HUDEP-2 (cell line): ENCODE data around the gene TJP2.

Source experiments
- DNase-seq, 76 experiments: peaks; one replicate each; lab custom pipeline; 2025; ENCODE audit not compliant: unreplicated experiment in 76 of 76; lab: John Stamatoyannopoulos, UW

The TJP2 gene

DNA sequence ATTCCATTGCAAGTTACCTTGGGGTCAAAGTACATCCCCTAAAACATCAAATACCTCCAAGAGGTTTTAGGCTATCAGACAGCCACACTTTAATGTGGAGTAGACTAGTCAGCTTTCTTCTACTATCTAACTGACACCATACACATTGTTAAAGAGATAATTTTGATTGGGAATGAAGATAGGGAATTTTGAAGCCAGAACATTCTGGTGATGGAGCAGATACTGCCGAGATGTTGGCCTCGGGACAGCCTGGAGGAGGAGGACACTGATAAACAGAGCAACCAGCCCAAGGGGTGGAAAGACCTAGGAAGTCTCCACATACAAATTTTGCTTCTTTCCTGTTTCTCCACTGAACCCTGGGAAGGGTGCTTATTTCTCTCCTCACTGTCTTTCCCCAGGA lies 14.9 kb downstream of the TJP2 start:
- DNase-seq: peak in 66 of 76 experiments; percentile 12 to 91 (median 54)

- DNase-seq: no peak
These were observed 16.2 kb downstream of the TJP2 start for GRCh38 chr9:69190086-69190862.

DNA sequence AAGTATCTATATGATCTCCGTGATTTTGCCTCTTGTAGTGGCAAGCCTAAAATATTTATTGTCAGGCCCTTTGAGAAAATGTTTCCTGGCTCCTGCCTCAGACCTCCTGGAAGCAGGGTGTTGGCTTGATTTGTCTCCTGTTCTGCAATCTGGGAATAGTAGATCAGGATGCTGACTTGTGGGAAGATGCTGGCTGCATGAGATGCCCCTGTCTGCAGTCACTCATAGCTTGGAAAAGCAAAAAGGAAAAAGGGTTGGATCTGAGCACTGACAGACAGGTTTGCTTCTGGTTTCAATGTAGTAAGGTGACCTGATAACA lies 16.7 kb downstream of the TJP2 start:
- DNase-seq: no peak

DNA sequence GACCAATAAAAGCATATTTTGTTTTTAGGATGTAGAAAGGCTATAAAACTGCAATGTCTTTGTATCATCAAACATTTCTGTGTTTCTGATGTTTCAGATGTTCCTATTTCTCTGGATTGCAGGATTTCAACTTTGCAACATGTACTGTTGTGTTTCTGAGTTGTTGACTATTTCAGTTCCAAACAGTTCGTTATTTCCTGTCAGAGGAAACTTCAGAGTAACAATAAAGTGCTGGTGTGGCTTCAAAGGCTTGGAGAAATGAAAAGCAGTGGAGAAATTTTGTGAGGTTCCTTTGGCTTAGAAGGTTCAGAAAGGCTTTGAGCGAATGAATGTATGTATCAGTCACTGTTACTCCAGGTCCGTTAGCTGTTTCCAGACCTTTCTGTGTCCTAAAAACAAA lies 17.2 kb downstream of the TJP2 start:
- no peak for DNase-seq

DNA sequence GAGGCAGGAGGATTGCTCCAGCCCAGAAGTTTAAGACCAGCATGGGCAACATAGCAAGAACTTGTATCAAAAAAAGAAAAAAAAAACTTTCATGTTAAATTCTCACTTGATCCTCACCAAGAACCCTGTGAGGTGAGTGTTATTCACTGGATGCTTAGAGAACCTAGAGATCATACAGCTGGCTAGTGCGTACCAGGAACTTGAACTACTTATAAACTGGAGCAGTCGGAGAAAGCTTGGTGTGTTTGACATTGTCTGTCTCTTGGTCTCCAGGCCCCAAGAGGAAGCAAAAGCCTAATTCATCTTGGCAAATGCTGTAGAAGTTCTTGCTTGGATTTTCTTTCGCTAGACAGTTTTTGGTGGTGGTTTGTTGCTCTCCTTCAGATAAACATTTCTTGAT lies 18.1 kb downstream of the TJP2 start:
- DNase-seq: no peak

DNA sequence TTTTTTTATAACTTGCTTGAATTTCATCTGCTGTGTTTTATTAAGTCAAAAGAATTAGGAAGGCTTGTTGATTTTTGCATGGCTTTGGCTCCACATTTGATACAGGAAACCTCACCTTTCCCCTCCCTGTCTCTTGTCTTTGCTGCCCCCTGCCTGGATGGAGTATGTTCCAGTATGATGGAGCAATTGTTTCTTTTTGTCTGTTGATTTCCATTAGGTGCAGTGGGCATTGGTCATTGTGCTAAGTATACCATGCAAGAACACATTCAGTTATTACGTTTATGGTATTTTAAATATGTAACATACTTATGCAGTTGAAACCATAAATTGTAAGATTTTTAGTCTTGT lies 19.6 kb downstream of the TJP2 start:
- peak in 14 of 76 experiments; percentile 7 to 41 (median 18) for DNase-seq

DNA sequence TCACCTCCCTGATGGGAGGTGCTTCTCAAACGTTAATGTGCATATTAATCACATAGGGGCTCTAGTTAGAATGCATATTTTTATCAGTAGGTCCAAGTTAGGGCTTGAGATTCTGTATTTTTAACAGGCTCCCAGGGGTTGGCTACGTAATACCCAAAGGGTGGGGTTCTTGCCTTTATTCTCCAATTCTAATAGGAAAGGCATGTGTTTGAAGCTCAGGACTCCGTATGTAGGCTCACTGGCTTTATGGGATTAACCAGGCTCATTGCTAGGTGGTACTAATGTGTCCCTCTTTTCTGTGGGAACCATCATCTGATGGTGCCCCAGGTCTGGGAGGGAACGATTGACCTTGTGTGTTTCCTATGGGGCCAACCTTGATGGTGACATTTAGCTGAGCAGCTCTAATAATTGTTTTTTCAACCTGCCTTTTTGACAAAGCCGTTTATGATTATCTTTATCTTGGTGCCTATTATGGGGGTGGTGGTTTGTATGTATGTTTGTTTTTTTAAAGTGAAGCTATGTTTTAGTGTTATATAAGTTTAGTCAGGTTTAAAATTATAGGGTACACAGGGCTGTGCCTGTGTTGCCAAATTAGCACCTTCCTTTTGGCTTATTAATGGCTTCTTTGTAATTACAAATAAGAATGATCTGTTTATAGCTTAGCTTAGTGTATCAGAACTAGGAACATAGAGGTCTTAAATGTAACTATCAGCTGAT lies 20.8 kb downstream of the TJP2 start:
- DNase-seq: no peak

GRCh38 chr9:69195668-69196067 lies 21.6 kb downstream of the TJP2 start:
- no peak for DNase-seq

- no peak for DNase-seq
These were observed 23.6 kb downstream of the TJP2 start for GRCh38 chr9:69197687-69198086.

DNA sequence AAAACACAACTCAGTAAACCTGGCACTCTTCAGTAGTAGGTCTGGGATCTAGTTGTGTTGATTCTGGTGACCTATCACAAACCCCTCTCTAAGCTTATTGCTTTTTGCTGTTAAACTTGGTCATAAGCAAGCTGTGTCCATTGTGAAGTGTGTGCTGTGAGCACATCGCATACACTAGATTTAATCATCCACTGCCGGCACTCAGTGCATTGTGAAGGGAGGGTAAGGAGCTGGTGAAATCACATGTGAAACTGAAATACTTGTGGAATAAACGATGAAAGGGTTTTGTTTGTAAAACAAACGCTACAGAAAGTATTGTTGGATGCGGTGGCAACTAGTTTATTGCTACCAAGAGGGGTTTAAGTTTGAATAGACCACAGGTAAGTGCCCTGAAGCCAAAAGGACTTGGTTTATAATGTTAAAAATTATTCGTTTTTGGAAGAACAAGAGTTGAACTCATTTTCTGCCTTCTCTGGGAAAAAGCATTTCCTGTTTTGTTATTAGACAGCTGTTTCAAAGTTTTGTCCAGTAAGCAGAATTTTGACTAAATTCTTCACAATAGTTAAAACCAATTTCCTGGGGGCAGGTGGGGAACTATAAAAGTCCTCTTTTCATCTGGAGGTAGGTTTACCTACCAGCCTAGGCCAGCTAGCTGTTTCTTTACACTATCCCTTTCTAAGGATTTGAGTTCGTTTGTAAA lies 24.6 kb downstream of the TJP2 start:
- peak in 7 of 76 experiments; percentile 8 to 23 (median 18) for DNase-seq

DNA sequence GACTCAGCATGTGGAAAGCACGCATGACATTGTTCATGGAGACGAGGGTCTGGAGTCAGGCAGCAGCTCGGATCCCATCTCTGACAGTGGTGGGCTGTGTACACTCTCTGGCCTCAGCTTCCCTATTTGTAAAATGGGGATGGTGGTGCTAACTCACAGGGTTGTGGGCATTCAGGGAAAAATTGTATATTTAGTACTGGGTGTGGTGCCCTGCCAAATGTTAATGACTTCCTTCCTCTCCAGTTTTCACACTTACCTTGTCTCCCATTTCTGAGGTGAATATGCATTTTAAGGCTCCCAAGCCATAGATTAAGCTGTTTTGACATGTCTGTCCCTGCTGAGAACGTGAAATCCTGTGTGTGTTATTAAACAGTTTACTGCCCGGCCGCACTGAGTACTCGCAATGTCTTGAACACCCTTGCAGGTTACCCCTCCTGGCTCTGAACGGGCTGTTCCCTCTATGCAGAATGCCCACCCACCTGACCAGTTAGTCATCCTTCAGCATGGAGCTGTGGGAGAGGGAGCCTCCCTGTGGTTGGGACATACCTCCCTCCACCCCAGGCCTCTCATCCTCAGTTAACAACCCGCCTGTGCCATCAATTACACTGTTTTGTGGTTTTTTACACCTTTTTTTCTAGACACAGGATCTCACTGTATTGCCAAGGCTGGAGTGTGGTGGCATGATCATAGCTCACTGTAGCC lies 25.8 kb downstream of the TJP2 start:
- DNase-seq: peak in 38 of 76 experiments; percentile 6 to 46 (median 21)

DNA sequence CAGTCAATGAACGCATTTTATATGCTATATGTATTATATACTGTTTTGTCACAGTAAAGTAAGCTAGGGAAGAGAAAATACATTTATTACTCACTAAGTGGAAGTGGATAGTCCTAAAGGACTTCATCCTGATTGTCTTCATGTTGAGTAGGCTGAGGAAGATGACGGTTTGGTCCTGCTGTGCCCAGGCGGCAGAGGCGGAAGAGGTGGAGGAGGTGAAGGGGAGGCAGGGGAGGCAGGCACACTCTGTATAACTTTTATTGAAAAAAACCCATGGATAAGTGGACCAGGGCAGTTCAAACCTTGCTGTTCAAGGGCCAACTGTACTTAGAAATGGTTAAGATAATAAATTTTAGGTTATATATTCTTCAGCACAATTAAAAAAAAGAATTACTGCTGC lies 28.5 kb downstream of the TJP2 start:
- DNase-seq: no peak

- DNase-seq: no peak
These were observed 30.2 kb downstream of the TJP2 start for GRCh38 chr9:69204326-69204725.

DNA sequence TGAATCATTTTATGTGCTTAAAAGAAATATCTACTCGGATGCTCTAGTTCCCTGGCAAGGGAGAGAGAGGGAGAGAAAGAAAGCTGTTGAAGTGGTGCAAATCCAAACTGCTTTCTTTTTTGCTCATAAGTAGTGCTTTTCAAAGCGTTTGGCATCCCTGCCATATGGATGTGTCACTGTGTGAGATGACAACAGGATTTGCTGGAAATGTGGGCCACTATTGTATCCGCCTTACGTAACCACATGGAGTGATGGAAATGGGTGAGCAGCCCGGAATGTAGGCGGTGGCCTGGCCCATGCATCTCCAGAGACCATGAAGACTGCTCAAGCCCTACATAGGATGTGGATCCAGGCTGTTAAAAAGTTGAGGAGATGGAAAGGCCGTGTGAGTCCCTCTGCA lies 30.8 kb downstream of the TJP2 start:
- no peak for DNase-seq

- DNase-seq: no peak
These were observed 32.0 kb downstream of the TJP2 start for GRCh38 chr9:69206047-69206446.

DNA sequence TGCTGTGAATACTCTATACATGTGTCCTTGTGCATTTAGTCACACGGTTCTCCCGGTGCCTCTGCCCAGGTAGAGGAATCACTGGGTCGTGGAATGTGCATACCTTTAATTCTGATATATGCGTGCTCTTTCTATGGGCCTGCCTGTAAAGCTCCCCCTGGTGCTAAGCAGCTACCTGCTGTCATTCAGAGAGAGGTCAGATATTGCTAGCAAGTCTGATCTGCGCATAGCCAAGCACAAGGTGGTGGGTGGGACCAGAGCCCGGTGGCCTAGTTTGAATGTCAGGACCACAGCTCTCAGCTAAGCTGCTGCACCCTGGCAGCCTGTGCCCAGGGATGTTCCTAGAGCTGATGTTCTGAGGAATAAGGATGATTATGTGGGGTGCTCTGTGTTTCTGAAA lies 33.4 kb downstream of the TJP2 start:
- peak in 12 of 76 experiments; percentile 12 to 43 (median 20) for DNase-seq

DNA sequence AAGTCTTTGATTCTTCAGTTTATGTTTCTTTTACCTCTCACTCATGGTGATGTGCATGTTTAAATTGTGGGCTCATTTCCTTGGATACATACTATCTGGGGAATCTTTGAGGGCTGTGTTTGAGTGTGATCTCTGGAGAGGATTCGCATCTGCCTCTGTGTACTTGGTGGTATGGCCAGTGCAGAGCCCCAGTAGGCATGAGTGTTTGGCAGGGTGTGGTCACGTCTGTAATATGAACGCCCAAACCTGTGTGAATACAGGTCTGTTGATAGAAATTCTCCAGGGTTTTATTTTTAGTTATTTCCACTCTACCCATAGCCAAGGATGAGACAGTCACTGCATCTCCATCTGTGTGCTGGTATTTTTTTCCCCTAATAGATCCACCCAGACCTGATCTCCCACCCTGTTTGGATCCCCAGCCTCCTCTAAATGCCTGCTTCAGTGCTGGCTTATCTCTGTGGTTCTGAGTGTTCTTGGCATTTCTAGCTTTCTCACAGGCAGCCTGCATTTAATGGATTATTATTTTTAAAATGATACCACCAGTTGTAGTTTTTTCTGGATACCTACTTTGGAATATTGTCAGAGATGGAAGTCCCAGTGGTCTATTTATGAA lies 37.5 kb downstream of the TJP2 start:
- peak in 31 of 76 experiments; percentile 9 to 61 (median 20) for DNase-seq

DNA sequence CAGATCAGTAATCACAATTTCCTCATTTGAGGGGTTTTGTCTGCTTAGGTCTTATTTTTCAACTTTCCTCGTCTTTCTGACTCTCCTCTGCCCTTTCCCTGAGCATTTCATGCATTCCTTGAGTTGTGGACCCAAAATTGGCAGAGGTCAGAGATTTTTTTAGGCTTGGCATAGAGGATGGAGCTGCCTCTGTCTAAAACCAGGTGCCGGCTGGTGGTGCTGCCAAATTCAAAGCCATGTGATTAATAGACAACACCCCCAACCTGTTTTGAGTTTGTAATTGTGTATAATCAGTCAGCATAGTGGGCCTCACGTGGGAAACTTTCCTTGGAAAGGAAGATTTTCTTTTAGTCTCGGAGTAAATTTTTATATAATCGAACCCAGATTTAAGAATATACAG lies 39.6 kb downstream of the TJP2 start:
- DNase-seq: no peak

DNA sequence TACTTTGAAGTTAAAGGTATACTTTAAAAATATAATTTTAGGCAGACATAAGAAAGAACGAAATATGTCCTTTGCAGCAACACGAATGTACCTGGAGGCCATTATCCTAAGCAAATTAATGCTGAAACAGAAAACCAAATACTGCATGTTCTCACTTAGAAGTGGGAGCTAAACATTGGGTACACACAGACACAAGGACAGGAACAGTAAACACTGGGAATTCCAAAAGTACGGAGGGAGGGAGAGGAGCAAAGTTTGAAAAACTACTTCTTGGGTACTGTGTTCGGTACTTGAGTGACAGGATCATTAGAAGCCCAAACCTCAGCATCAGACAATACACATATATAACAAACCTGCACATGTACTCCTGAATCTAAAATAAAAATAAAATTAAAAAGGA lies 40.9 kb downstream of the TJP2 start:
- no peak for DNase-seq

DNA sequence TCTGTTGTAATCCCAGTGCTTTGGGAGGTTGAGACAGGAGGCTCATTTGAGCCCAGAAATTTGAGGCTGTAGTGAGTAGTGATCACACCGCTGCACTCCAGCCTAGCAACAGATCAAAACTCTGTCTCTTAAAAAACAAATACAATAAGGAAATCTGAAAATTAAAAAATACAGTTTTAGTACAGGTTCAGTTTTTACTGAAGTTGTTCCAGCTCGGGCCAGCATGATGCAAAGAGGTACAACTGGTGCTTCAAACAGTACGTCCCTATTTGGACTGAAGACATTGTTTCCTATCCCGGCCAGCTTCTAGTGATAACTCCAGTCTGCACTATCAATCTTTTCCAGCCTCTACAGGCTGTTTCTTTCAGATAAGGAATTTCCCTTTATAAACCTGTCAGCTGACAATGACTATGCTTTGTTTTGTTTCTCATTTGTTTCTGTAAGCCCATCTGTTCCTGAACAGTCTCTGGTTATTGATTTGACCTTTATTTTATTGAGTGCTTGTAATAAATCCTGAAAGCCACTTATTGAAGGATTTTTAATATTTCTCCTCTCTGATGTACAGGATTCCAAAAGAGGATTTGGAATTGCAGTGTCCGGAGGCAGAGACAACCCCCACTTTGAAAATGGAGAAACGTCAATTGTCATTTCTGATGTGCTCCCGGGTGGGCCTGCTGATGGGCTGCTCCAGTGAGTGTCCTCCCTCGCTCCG lies 41.9 kb downstream of the TJP2 start:
- peak in 67 of 76 experiments; percentile 7 to 94 (median 64) for DNase-seq
